CD4-positive, alpha-beta T cell treated with Interleukin-4 for 1 hour (primary cell): ENCODE results near the gene YAF2.
"Not testable (repeated sequence)": the region's sequence is repeated elsewhere in the genome, so short reads cannot be mapped to it uniquely, and the experiment has no call there.

Experiments
- DNase-seq, 2 donors: peaks; one replicate each; pipeline ENCODE4 v3.0.0-alpha.2; 2020 to 2022

Gene YAF2

DNA sequence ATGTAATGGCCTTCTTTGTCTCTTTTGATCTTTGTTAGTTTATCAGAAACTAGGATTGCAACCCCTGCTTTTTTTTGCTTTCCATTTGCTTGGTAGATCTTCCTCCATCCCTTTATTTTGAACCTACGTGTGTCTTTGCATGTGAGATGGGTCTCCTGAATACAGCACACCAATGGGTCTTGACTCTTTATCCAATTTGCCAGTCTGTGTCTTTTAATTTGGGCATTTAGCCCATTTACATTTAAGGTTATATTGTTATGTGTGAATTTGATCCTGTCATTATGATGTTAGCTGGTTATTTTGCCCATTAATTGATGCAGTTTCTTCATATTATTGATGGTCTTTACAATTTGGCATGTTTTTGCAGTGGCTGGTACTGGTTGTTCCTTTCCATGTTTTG is 14.6 kb upstream of the YAF2 start:
- DNase-seq = not testable (repeated sequence)

DNA sequence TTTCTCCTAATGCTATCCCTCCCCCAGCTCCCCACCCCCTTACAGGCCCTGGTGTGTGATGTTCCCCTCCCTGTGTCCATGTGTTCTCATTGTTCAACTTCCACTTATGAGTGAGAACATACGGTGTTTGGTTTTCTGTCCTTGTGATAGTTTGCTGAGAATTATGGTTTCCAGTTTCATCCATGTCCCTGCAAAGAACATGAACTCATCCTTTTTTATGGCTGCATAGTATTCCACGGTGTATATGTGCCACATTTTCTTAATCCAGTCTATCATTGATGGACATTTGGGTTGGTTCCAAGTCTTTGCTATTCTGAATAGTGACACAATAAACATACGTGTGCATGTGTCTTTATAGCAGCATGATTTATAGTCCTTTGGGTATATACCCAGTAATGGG is 11.0 kb upstream of the YAF2 start:
- DNase-seq = not testable (repeated sequence)

DNA sequence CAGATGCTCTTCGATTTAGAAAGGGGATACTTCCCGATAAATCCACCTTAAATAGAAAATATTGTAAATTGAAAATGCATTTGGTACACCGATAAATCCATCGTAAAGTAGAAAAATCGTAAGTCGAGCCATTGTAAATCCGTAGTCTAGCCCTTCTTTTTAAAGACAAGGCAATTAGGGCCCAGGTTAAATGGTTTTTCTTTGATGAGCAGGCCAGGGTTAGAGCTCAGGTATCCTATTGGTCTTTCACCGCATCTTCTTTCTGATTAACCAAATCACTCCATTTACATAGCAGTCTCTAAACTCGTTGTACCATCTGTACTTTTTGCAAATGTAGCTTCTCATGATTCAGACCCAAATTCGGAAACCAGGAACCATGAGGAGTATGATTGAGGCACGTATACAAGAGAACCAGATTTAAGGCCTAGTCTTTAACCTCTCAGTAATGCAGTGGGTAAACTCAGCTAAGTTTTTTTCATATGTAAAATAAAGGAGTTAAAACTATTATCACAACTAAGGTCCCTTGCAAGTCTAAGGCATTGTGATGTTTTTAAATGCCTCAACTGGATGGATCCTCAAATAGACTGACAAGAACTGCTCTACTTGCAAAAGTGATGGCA is 2.2 kb upstream of the YAF2 start:
- DNase-seq = no peak

DNA sequence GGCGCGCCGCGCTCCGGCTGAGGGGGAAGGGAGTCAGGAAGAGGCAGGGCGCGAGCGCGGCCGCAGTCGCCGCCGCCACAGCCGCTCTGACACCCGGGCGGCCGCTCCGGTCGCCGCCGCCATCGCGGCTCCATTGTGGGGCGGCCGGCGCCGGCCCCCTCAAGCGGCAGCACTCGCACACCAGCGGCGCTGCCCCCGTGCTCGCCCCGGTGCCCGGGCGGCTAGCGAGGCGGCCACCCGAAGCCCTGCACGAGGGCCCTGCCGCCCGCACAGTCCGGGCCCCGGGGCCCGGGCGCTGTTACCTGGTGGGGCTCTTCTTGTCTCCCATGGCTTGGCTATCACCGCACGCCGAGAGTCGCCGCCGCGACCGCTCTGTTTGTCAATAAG is 202 bp downstream of the YAF2 start:
- DNase-seq = no peak

DNA sequence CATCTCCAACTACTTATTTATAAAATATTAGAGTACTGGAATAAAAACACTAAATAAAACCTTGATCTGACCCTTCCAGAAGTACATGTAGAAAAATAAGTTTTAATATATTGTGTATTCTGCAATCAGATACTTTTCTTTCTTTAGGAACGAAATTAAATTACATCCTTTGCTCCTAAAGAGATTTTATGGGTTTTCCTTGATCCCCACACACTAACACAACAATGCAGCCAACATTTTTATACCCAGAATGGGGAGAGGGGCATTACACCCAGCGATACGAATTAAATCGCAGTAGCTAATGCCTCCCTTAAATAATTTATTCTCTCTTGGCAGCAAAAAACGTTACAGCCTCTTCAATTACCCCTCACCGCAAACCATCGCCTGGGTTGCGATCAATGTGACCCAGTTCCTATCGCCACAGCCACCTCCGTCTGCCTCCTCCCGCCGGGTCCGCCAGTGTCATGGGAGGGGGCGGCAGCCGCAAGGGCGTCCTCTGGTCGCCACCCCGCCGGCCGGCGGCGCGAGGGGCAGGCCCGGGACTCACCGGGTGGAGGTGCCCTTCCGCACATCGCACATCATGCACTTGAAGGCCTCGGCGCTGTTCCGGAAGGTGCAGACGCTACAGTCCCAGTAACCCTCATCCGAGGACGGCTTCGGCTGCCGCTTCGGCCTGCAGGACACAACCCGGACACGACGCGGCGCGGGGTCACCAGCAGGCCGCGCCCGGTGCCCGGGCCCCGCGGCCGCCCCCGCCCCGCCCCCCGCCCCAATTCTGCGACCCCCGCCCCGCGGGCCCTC is 796 bp downstream of the YAF2 start:
- peak; percentile 76 to 80 for DNase-seq

DNA sequence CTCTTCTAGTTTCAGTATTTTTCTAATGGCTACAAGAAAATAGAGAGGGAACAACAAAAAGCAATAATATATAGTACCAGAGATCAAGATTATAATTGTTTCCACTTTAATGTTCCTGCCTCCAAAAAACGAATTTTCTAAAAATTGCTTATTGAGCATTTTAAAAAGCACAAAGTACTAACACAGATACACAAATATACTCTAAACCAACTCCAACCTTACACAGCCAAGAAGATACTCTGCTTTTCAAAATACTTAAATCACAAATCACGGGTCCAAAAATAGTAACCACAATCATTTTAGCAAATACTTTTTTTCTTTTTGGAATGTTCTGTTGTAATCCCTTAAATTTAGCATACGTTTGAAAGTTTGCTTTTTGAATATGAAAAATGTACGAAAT is 2.0 kb downstream of the YAF2 start:
- no peak for DNase-seq

DNA sequence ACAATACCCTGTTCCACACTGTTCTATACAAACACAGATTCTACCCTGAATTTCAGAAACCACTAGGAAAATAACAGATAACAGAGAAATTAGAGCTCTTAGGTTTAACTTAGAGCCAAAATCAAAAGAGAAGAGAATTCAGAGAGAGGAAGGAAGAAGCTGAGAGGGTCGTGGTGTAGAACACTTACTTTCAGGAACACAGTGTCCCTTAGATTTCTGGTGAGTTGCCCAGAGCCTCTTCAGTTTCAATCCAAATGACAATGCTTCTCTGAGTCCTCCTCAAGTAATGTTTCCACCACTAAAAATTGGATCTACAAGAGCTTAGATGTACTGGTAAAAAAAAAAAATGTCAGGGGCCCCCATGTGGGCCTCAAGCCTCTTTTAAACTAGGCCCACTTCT is 2.6 kb downstream of the YAF2 start:
- DNase-seq = no peak

DNA sequence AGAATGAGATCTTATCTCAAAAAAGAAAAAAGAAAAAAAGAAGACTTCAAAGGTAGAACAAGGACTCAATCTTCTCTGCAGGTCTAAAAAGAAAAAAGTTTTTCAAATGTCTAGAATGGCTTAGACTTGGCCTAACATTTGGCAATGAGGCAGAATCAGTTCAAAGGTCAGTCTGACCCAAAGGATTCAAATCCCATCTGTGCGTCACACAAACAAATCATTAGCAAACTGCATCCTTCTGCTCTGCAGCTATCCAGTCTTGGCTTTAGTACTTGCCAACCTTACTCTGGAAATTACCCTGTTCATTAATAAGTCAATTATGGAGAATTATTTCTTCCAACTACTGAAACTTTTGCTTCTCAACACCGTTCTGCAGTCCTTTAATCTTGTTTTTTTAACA is 3.1 kb downstream of the YAF2 start:
- no peak for DNase-seq

DNA sequence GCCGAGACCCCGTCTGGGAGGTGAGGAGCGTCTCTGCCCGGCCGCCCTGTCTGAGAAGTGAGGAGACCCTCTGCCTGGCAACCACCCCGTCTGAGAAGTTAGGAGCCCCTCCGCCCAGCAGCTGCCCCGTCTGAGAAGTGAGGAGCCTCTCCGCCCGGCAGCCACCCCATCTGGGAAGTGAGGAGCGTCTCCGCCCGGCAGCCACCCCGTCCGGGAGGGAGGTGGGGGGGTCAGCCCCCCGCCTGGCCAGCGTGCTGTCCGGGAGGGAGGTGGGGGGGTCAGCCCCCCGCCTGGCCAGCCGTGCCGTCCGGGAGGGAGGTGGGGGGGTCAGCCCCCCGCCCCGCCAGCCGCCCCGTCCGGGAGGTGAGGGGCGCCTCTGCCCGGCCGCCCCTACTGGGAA is 10.5 kb downstream of the YAF2 start:
- DNase-seq = not testable (repeated sequence)

DNA sequence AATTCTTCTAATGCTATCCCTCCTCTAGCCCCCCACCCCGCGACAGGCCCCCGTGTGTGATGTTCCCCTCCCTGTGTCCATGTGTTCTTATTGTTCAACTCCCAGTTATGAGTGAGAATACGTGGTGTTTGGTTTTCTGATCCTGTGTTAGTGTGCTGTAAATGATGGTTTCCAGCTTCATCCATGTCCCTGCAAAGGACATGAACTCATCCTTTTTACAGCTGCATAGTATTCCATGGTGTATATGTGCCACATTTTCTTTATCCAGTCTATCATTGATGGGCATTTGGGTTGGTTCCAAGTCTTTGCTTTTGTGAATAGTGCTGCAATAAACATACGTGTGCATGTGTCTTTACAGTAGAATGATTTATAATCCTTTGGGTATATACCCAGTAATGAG is 13.5 kb downstream of the YAF2 start:
- not testable (repeated sequence) for DNase-seq

DNA sequence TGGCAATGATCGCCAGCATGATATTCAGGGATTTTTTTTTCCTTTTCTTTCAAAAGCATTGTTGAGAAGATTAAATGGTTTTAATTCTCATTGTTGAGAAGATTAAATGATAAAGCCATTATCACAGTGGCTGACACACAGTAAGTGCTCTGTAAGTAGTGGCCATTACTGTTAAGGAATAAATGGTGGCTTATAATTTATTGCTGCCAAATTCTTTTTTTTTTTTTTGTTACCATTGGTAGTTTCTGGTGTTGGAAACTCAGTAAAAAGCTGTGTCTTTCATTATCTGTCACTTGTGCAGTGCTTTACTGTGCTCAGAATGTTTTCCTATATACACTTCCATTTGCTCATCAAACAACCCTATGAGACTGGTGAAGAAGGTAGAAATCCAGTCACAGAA is 15.3 kb downstream of the YAF2 start:
- no peak for DNase-seq

DNA sequence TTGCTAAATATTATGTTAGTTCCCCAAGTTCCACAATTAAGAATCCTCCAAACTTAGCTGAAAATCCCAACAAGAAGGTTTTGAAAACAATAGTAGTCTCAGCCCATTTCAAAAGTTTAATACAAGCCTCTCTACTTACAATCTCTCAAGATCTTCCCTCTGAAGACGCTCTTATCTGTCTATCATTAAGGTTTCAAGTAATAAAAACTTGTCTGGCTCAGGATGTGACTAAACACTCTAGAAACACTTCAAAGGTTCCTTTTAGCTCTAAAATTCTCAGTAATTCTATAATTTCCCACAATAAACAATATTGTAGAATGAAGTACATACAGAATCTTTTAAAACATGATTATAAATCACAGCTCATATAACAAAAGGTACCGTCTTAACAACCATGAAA is 16.3 kb downstream of the YAF2 start:
- peak in 1 of 2 donors; percentile 24 for DNase-seq

DNA sequence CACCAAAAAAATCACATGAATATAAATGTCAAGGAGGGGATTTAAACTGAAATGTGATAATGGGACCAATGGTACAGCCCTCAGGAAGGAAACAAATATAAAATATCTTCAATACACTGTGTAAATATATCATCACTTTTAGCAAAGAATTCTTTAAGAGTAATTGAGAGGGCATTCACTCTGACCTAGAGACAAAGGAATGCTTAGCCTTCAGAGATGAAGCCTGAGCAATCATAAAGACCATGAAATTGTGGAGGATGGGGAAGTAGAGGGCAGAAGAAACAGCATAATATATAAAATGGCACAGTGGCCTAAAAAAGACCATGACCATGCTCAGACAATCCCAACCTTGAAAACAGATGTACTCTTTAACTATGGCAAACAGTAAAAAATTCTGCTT is 20.4 kb downstream of the YAF2 start:
- DNase-seq = no peak

DNA sequence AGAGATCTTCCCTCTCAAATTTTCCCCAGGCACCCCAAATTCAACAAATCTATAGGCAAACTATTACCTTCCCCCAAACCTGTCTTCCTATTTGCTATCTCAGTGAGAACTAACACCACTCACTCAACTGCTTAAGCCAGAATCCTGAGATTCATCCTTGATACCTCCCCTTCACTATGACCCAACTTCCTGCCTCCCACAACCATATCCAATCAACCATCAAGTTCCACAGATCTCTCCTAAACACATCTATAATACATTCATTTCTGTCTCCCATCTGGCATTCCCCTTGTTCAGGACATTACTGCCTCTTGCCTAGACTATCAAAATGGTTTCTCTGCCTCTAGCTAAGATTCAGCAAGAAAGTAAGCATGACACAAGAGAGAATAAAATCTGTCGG is 21.3 kb downstream of the YAF2 start:
- DNase-seq = no peak

DNA sequence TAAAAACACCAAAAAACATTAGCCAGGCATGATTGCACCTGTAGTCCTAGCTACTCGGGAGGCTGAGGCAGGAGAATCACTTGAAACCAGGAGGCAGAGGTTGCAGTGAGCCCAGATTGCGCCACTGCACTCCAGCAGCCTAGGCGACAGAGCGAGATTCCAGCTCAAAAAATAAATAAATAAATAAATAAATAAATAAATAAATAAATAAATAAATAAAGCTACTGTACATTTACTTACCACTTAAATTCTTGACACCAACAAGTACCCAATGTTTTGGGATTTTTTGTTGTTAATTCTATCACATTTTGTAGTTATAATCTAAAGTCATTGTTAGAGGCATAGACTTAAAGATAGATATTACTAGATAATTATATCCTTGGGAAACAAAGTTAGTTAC is 22.3 kb downstream of the YAF2 start:
- DNase-seq = not testable (repeated sequence)

DNA sequence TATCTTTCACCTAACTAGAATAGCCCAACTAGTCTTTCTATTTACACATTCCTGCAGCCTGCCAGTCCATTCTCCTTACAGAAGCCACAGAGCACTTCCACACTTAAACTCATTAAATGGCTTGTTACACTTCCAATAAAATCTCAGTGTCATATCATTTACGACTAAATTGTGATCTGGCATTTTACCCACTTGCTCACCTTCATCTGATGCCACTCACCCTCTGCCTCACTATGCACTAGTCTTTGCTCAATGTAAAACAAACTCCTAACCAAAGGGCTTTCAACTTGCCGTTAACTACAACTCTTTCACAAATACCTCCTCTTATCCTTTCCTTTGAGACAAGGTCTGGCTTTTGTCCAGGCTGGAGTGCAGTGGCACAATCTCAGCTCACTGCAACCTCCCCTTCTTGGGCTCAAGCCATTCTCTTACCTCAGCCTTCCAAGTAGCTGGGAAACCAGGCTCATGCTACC is 24.1 kb downstream of the YAF2 start:
- DNase-seq = no peak

DNA sequence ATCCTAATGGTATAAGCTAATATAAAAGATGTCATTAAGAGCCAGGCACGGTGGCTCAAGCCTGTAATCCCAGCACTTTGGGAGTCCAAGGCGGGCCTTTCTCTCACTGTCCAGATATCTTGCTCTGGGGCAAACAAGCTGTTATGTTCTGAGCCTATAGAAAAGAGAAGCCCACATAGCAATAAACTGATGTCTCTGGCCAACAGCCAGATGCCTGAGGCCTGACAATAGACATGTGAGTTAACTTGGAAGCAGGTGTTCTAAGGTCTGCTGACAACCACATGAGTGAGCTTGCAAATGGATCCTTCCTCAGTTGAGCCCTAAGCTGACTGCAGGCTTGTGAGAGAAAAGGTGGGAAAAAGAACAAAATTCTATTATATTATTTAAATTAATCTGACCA is 25.0 kb downstream of the YAF2 start:
- no peak for DNase-seq

DNA sequence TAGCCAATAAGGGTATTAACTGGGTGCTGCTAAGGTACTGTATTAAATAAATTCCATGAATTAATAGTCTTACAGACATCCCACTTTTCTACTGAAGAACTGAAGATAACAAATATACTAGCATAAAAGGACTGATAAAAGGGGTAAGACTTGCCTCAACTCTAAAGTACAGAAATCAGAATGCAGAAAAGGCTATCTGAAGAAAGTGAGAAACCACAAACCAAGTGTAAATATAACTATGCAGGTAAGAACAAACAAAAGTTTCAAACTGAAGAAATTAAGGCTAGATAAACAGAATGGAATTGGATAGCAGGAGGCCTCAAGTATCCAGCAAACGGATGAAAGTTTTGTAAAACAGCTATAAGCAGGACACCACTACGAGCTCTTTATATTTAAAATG is 29.5 kb downstream of the YAF2 start:
- no peak for DNase-seq

DNA sequence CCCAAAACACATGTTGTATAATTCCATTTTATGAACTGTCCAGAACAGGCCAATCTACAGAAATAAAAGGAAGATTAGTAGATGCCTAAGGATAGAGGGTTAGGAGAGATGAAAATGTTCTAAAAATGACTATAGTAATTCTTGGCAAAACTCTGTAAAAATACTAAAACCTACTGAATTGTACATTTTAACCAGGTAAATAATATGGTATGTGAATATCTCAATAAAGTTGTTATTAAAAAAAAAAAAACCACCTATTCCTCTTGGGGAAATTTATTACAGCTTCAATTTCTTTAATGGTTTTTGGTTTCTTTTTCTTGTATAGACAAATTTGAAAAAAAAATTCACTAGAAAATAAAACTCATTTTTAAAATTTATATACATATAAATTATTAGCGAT is 33.2 kb downstream of the YAF2 start:
- no peak for DNase-seq

DNA sequence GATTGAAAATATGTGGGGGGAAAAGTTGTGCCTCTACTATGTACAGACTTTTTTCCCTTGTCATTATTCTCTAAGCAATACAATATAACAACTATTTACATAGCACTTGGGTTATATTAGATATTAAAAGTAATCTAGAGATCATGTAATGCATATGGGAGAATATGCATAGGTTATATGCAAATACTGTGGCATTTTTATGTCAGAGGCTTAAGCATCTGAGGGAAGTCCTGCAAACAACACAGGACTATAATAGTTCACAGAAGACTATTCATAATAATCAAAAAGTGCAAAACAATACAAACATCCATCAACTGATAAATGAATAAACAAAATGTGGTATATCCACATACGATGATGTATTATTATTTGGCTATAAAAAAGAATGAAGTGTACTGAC is 33.7 kb downstream of the YAF2 start:
- no peak for DNase-seq

DNA sequence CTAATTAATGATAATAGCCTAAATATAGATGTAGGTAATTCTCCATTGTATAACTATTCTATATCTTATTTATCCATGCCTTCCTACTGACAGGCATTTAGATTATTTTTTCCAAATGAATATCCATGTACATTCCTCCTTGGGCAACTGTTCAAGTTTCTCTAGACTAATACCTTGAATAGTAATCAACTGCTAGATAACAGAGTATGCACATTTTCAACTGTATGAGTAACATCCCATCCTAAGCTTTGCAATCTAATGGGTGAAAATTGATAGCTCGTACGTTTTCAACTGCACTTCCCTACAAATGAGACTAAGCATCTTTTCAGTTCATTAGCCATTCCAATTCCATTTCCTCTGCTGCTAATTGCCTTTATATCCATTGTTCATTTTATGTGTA is 37.0 kb downstream of the YAF2 start:
- no peak for DNase-seq

DNA sequence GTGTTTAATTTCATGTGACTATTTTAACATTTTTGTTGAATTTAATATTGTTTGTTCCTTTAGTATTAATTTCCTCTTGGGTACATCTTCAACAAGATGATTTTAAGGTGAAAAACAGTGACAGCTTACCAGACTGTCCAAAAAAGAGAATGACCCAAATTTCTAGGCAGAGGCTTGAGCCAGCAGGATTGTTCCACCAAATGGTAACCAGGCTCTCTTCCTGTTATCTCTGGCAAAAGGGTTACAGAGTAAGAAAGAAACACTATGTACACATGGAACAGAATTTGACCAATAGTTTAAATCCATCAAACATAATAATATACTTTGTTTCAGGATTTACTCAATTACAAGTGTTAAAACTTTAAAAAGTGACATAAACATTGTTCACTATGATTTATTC is 39.0 kb downstream of the YAF2 start:
- no peak for DNase-seq

DNA sequence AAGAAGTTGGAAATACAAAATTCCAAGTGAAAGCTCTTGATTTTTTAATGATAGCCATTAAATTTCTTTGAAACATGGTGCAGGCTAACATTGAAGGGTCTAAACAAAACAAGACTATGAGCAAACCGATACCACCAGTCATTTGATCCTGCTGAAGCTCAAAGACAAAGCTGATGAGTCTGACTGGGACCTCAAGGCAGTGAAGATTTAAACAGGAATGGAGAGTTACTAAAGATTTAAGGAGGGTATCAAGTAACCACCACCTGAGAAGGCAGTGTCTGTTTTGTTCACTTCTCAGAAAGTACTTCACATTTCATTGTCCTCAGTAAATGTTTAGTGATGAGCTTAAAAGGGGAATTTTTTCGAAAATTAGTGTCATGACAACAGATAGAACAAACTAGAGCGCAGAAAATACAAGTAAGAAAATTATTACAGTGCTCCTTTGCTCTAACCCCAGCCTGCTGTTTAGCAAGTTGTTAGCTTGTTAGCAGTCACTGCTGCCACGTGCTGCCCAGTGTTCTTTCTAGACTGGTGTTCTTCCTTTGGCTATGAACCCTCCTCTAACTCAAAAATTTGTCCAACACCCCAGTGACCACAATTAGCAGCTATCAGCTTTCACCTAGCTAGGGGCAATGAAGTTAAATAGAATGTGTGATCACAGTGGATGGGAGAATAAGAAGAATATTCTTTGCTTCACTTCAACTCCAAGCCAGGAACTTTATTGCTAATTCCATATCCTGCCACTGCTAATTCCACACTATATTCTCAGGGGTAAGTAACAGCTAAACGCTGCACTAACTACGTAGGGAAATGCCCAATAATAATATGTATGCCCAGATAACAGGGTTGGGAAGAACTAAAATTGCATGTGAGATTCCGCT is 41.1 kb downstream of the YAF2 start:
- DNase-seq = no peak

DNA sequence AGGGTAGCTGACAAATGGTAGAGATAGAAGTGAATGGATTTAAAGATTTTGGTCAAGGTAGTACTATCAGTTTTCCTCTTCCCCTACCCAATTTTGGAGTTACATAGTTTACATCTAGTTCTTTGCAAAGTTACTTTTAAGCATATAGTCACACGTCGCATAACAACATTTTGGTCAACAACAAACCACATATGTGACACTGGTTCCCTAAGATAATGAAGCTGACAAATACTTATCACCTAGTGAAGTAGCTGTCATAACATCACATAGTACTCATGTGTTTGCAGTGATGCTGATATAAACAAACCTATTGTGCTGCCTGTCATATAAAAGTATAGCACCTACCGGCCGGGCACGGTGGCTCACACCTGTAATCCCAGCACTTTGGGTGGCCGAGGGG is 45.4 kb downstream of the YAF2 start:
- DNase-seq = no peak
